Loucy (cell line): ENCODE data around the gene MYT1.

Experiments
- CTCF ChIP-seq: fragments of 200-600 bp; sonication (generic); conservative IDR thresholded peaks from 2 replicates; pipeline ENCODE4 v1.5.1; 2014; ENCODE audit warnings: mild to moderate bottlenecking, antibody characterized with exemption, low read length
- EZH2phosphoT487 ChIP-seq: fragments of 200-600 bp; IDR thresholded peaks from 2 replicates; pipeline ENCODE4 v1.6.1; 2018; ENCODE audit warnings: antibody characterized with exemption, mild to moderate bottlenecking, moderate library complexity, borderline replicate concordance

GRCh38 chr20:64238115-64238825 lies 74.0 kb downstream of the MYT1 start:
- TF ChIP-seq CTCF, result no peak
- TF ChIP-seq EZH2phosphoT487, result no peak
